DLD1 (cell line): ENCODE data around the gene GGA2.
"Not testable (repeated sequence)": the region's sequence is repeated elsewhere in the genome, so short reads cannot be mapped to it uniquely, and the experiment has no call there.

Experiments used
- in situ Hi-C: cut with HindIII; loops from 2 replicates; pipeline ENCODE4 v1.10.0; 2017; ENCODE audit warnings: low sequenced_read_pairs

GGA2 gene, protein sequence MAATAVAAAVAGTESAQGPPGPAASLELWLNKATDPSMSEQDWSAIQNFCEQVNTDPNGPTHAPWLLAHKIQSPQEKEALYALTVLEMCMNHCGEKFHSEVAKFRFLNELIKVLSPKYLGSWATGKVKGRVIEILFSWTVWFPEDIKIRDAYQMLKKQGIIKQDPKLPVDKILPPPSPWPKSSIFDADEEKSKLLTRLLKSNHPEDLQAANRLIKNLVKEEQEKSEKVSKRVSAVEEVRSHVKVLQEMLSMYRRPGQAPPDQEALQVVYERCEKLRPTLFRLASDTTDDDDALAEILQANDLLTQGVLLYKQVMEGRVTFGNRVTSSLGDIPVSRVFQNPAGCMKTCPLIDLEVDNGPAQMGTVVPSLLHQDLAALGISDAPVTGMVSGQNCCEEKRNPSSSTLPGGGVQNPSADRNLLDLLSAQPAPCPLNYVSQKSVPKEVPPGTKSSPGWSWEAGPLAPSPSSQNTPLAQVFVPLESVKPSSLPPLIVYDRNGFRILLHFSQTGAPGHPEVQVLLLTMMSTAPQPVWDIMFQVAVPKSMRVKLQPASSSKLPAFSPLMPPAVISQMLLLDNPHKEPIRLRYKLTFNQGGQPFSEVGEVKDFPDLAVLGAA

DNA sequence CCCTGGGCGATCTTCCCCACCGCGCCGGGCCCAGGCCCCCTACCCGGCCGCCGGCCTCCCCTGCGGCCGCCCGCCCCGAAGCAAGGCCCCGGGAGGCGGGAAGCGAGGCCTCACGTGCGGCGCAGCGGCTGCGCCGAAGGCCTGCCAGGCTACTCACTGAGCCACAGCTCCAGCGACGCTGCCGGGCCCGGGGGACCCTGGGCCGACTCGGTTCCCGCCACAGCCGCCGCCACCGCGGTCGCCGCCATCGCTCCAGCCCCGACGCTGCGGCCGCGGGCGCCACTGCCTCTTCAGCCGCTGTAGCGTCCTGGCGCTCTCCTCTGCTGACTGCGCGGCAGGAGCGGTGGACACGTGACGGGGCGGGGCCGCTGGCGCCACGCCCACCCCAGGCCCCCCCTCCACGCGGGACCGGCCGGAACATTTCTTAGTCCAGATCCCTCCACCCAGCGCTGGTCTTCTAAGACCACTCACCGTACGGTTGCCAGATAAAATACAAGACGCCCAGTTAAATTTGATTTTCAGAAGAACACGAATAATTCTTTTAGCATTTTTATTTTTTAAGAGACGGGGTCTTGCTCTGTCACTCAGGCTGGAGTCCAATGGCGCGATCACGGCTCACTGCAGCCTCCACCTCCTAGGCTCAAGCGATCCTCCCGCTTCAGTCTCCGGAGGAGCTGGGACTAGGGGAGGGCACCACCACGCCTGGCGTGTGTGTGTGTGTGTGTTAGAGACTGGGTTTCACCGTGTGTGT, at the start of gene GGA2:
GGA2 (minus strand) TSS at position 331 of the 751 bp plus-strand sequence; CDS start at position 248, 83 bp downstream.
- in situ Hi-C loops = no loop called here

DNA sequence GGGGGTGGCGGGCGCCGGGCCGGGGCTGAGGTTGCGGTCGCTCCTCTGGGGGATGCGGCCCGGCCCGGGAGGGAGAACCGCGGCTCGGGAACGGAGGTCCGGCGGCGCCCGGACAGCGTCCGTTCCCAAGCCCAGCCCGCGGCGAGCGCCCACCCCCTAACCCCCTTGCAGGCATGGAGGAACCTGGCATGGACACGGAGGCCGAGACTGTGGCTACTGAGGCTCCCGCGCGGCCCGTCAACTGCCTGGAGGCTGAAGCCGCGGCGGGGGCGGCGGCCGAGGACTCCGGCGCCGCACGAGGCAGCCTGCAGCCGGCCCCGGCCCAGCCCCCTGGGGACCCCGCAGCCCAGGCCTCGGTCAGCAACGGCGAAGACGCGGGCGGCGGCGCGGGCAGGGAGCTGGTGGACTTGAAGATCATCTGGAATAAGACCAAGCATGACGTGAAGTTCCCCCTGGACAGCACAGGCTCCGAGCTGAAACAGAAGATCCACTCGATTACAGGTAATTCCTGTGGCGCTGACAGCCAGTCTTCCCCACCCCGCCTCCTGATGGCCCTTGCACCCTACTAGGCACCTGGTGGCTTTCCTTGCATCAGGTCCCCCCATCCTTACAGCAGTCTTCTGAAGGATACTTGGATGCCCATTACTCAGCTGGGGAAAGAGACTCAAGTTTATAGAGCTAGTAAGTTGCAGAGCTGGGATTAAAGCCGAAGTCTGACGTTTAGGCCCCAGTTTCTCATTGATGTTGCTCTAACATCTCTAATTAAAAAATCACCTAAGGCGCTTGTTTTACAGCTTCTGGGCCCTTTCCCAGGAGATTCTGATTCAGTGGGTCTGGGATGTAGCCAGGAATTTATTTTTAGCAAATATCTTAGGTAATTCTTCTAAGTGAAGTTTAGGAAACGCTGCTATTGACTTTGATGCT, 47.7 kb upstream of the GGA2 start:
- in situ Hi-C loops = no loop called here

DNA sequence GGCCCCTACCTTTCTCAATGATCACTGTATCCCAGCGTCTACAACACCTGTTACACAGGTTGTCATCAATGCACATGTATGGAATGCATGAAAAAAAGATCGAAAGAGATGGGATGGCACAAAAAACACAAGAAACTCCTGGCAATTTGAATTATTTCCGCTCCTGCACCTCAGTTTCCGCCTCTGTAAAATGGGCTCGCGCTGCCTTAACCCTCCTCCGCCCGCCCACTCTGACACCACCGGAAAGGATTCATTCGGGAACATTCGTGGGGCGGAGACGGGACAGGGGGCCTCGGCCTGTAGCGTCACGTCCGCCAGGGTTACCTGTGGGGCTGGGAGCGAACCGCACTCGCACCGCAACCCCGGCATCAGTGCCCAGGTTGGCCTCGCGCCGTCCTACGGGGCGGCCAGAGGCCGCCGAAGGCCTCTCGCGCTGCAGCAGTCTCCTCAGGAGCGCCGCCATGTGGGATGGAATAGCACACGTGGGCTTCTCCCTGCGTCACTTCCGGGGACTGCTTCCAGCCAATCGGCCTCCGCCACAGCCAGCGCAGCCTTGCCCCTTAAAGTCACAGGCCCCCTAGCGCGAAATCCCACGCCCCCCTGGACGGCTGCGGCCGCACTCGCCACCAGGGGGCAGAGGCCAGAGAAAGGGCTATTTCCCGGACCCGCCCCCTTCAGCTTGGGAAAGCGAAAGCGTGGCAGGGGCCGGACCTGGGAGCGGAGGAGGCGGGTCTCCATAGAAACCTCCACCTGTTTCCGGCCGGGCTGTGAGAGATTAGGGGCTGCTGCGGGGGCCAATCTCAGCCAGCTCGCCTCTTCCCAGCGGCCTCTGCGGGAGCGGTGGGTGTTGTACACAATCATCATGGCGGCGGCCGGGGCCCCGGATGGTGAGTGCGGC, 46.8 kb upstream of the GGA2 start, which contains the start of the genes EARS2 and UBFD1:
EARS2 (minus strand) TSS at position 470 of the 898 bp plus-strand sequence; CDS start at position 463, 7 bp downstream.
UBFD1 (plus strand) TSS at position 847 of the 898 bp plus-strand sequence; CDS start at position 863, 16 bp downstream.
- in situ Hi-C loops = no loop called here

DNA sequence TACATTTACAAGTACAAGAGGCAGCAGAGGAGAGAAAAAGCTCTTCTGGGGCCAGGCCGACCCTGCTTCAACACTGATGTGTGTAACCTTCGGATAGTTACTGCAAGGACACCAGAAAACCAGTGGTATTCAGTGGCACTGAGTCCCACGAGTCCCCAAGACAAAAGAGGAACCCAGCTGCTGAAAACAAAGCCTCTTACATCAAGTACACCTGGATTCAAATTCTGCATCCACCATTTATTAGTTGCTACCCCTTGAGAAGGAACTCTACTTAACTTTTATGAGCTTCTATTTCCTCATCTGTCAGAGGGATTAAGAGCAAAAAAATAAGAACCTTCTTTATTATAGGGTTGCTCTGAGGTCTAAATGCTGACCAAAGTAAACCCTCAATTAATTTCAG, 44.2 kb upstream of the GGA2 start:
- in situ Hi-C loops = no loop called here

DNA sequence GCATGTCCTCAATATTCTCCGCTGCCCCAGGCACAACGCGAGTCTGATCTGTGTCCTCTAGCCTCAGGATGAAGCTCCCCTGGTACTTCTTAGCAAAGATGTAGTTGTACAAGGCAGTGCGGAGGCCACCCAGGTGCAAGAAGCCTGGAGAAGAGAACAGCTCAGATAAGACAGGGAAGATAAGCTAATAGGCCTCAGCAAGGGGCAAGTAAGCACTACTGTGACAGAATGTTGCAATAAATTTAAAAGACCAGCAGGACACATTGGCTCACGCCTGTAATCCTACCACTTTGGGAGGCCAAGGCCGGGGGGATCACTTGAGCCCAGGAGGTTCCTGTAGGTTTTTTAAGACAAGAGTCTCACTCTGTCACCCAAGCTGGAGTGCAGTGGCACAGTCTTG, 41.9 kb upstream of the GGA2 start:
- in situ Hi-C loops = no loop called here

DNA sequence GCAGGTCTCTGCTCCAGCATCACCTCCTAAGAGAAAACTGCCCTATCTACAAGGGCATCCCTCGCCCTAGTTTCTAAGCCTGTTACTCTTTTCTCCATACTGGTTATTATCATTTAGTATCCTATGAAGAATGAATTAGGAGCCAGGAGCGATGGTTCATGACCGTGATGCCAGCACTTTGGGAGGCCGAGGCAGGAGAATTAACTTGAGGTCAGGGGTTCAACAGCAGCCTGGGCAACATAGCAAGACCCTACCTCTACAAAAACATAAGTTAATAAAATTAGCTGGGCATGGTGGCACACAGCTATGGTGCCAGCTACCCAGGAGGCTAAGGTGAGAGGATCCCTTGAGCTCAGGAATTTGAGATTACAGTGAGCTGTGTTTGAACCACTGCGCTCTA, 39.6 kb upstream of the GGA2 start:
- in situ Hi-C loops = no loop called here

DNA sequence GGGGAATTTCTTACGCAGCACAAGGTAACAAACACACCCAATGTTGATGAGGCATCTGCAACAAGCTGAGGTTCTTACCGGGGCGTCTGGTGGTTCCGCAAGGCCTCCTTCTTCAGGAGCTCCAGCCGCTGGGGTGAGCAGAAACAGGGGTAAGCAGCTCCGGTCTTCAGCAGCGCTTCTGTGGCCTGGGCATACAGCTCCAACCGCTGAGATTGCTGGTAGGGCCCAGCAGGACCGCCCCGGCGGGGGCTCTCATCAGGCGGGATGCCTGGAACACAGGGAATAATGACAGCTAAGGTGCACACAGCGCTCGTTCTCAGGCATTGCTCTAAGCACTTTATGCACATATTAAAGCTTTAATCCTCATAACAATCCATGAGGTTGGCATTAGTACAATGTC, 34.1 kb upstream of the GGA2 start:
- in situ Hi-C loops = no loop called here

DNA sequence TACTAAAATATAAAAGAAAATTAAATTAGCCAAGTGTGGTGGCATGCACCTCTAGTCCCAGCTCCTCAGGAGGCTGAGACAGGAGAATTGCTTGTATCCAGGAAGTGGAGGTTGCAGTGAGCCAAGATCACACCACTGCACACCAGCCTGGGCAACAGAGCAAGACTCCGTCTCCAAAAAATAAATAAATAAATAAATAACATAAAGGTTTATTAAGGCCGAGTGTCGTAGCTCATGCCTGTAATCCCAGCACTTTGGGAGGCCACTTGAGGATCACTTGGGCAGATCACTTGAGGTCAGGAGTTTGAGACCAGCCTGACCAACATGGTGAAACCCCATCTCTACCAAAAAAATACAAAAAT, 30.5 kb upstream of the GGA2 start:
- in situ Hi-C loops = not testable (repeated sequence)

DNA sequence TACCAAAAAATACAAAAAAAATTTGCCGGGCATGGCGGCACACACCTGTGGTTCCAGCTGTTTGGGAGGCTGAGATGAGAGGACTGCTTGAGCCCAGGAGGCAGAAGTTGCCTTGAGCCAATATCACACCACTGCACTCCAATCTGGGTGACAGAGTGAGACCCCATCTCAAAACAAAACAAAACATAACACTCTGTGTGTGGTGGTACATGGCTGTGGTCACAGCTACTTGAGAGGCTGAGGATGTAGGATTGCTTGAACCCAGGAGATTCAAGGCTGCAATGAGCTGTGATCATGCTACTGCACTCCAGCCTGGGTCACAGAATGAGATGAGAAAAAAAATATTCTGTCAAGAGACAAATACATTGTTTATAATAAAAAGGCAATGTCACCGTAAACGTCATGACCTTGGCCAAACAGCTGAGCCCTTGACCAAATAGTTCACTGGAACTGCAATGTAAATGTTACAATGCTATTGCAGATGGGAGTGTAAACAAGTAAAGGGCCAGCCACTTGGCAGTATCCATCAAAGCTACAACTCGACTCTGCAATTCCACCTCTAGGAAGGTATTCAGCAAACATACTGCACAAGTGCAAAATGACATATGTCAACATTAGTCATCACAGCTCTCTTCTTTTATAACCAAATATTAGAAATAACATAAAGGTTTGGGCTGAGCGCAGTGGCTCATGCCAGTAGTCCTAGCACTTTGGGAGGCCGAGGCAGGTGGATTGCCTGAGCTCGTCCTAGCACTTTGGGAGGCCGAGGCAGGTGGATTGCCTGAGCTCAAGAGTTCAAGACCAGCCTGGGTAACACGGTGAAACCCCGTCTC, 29.9 kb upstream of the GGA2 start:
- in situ Hi-C loops = no loop called here

DNA sequence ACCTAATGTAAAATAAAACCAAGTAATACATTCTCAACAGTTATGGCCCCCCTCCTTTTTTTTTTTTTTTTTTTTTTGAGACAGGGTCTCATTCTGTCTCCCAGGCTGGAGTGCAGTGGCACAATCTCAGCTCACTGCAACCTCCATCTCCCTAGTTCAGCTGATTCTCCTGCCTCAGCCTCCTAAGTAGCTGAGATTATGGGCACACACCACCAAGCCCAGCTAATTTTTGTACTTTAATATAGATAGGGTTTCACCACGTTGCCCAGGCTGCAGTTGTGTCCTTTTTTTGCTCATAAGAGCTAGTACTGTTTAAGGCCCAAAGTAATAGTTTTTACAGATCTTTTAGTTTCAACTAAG, 28.6 kb upstream of the GGA2 start:
- in situ Hi-C loops = no loop called here

DNA sequence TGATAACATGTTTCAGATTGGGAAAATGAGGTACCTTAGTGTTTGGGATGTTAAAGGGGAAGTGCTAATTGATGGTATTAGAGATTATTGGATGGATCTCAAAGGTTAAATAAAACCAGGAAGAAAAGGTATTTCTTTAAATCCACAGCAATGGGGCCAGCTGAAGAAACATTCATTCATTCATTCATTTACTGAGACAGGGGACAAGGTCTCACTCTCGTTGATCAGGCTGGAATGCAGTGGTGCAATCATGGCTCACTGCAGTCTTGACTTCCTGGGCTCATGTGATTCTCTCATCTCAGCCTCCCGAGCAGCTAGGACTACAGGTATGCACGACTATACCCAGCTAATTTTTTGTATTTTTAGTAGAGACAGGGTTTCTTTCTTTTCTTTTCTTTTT, 27.1 kb upstream of the GGA2 start:
- in situ Hi-C loops = no loop called here

DNA sequence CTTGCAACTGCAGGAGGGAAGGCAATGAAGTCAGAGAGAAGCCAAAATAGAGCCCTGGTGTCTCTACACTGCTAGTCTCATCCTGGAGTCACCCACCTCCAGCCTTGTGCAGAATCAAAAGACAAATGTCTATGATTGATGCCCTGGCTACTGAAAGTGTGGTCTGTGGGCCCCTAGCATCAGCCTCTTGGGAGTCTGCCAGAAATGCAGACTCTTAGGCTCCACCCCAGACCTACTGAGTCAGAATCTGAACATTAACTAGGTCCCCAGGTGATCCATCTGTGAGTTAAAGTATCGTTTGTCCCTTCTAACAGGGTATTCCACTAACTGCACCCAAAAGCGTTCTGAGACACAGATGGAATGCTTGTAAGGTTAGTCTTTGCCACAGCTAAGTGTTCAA, 25.6 kb upstream of the GGA2 start:
- in situ Hi-C loops = no loop called here

DNA sequence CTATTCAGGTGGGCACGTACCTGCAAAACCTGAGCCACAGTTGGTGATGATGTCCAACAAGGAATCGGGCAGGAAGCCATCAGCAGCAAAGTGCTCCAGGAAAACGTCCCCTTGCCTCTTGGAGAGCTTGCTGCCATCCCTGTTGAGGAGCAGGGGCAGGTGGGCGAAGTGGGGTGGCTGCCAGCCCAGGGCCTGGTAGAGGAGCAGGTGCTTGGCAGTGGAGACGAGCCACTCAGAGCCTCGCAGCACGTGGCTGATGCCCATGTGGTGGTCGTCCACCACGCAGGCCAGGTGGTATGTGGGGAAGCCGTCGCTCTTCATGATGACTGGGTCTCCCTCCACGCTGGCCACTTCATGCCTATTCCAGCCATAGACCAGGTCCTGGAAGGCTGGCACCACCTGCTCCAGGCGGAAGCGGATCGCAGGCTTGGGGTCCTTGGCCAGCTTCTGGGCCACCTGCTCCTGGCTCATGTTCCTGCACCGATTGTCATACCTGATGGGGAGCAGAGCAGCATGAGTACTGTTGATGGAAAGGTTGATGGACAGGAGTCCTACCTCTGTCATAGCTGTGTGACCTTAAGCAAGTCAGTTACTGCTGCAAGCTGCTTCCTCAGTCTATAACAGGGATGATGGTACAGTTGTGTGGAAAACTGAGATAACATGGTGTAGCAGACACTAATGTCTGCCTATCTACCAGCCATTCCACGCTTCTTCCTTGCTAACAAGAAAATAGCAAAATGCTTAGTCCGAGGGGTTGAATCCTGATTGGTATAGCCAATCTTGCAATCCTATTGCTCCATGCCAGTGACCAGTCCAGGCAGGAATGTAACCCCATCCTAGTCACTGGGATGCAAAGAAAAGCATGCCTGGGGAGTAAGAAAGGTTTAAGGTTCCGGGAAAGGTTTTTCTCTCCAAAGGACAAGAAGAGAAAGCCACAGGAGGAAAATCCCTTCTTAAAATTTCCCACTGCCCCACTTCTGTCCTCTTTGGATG, 24.9 kb upstream of the GGA2 start:
- in situ Hi-C loops = no loop called here

DNA sequence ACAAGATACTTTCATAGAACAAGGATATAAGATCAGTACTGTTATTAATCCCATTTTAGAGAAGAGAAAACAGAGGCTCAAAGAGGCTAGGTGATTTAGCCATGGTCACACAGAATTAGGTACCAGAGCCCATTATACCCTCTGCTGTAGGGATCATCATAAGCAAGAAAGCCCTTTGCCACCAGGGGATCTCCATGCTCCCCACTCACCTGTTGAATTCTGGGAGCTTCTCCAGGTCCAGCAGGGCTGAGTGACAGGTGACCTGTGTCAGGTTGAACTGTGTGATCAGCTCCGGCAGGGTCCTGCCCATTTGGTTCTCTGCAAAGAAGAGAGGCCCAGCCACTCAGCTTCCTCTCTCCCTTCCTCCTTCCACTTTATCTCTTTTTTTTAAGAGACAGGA, 22.2 kb upstream of the GGA2 start:
- in situ Hi-C loops = no loop called here

DNA sequence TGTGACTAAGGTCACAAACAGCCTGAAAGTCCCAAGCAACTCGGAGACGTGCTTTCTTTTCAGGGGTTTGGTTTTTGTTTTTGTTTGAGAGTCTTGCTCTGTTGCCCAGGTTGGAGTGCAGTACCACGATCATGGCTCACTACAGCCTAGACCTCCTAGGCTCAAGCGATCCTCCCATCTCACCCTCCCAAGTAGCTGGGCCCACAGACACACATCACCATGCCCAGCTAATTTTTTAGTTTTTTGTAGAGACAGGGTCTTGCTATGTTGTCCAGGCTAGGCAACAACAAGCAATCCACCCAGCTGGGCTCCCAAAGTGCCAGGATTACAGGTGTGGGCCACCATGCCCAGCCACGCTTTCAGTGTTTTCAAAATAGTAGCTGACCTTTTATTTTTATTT, 19.8 kb upstream of the GGA2 start:
- in situ Hi-C loops = no loop called here

DNA sequence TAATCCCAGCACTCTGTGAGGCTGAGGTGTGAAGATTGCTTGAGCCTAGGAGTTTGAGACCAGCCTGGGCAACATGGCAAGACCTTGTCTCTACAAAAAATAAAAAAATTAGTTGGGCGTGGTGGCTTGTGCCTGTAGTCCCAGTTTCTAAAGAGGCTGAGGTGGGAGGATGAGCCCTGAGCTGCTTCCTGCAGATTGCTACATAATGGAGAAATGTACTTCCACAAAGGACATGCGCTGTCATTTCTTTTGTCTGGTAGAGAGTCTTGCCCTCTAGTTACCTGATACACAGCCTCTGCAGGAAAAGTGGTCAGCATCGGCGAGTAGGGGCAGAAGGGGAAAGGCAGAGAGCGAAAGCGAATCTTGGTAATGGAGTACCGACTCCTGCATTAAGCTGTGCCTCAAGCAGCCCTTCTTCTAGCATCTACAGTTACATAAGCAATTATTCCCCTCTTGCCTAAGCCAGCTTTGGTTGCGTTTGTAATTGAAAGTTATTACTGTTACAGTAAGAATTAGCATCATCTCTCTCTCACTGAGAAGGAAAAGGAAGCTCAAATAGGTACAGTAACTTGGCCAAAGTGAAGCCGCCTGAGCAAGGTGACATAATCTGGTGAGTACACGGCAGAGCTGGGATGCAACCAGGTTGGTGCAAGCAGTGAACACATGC, 18.5 kb upstream of the GGA2 start:
- in situ Hi-C loops = no loop called here
